GM08714 (cell line): ENCODE results near the gene RPL5.

Source experiments
- H3K4me3 ChIP-seq: fragments of 200-500 bp; sonication (Bioruptor generic); 2 replicates; pipeline ENCODE4 v1.5.1; 2014; ENCODE audit warnings: mild to moderate bottlenecking, low read length, inconsistent platforms
- ZNF274 ChIP-seq: IDR thresholded peaks from 2 replicates; pipeline ENCODE4 v1.6.1; 2012; ENCODE audit warnings: mild to moderate bottlenecking, low read depth, low read length

The RPL5 gene

GRCh38 chr1:92884195-92884594, 52.4 kb downstream of the RPL5 start:
- H3K4me3 ChIP-seq = no peak overlapping the region
- TF ChIP-seq ZNF274 = no peak

- TF ChIP-seq ZNF274 = no peak
These were observed 55.1 kb downstream of the RPL5 start for GRCh38 chr1:92886886-92887419.

GRCh38 chr1:92887465-92887864, 55.6 kb downstream of the RPL5 start:
- H3K4me3 ChIP-seq = no peak overlapping the region
- TF ChIP-seq ZNF274 = no peak

More at GRCh38 chr1:92886886-92887419, 55.1 kb downstream of the RPL5 start:
- no peak overlapping the region for H3K4me3 ChIP-seq
